ENCODE data around the gene FAM227A. TPM values are rescaled to one million over a fixed set of nuclear protein-coding genes. Genes with fewer than 3 reads are reported as not detected.
A peak's percentile ranks its signal among the peaks of the same experiment; 100 is the strongest.

The FAM227A gene
- total RNA-seq, 2 donors from 2014 or later, result 1.0 to 2.2 TPM

GRCh38 chr22:38689651-38690050 is 33.5 kb upstream of the FAM227A start:
- intact Hi-C loops (cut with DNase I), result no loop called here
- DNase-seq (ENCODE audit: low spot score), result no peak
- Histone ChIP-seq H3K36me3 (peaks cover 0 to 7% of the 10 kb centered on the region in 2 donors), H3K4me3 (no peak overlapping the region), H3K9me3 (no peaks in the 10 kb centered on the region), H3K27me3 (replicated peaks; ENCODE audit: insufficient read depth) (no peaks in the 10 kb centered on the region), H3K4me1 (replicated peaks) (no peaks in the 10 kb centered on the region), H3K27ac (no peak overlapping the region)
- WGBS, result 45% methylated on average over 1 of the region's 1 CpG
- no peak for TF ChIP-seq POLR2A (IDR thresholded peaks at IDR 0.05)
- TF ChIP-seq CTCF (IDR thresholded peaks at IDR 0.05), result no peak
- no peak for TF ChIP-seq POLR2AphosphoS5 (IDR thresholded peaks at IDR 0.05)

GRCh38 chr22:38685761-38686160 is 29.6 kb upstream of the FAM227A start:
- WGBS, result 88% methylated on average over 1 of the region's 1 CpG
- Histone ChIP-seq H3K27ac (no peak overlapping the region), H3K4me1 (replicated peaks) (peaks cover 5% of the 10 kb centered on the region), H3K9me3 (no peaks in the 10 kb centered on the region), H3K36me3 (peaks cover 0 to 7% of the 10 kb centered on the region in 2 donors), H3K27me3 (replicated peaks; ENCODE audit: insufficient read depth) (no peaks in the 10 kb centered on the region), H3K4me3 (no peak overlapping the region)
- DNase-seq (ENCODE audit: low spot score), result no peak
- TF ChIP-seq POLR2AphosphoS5 (IDR thresholded peaks at IDR 0.05) (no peak), CTCF (IDR thresholded peaks at IDR 0.05) (no peak), POLR2A (IDR thresholded peaks at IDR 0.05) (no peak)
- intact Hi-C loops (cut with DNase I), result no loop called here

GRCh38 chr22:38684895-38685294 is 28.7 kb upstream of the FAM227A start:
- Histone ChIP-seq H3K27ac (no peak overlapping the region), H3K36me3 (peaks cover 0 to 7% of the 10 kb centered on the region in 2 donors), H3K9me3 (no peaks in the 10 kb centered on the region), H3K4me3 (no peak overlapping the region), H3K4me1 (replicated peaks) (peaks cover 5% of the 10 kb centered on the region), H3K27me3 (replicated peaks; ENCODE audit: insufficient read depth) (no peaks in the 10 kb centered on the region)
- DNase-seq (ENCODE audit: low spot score), result no peak
- intact Hi-C loops (cut with DNase I), result loop anchor here (5.0 kb wide), 1 partner anchor 47 kb away; no protein-coding TSS in a partner anchor
- TF ChIP-seq CTCF (IDR thresholded peaks at IDR 0.05) (no peak), POLR2AphosphoS5 (IDR thresholded peaks at IDR 0.05) (no peak), POLR2A (IDR thresholded peaks at IDR 0.05) (no peak)
- WGBS, result 90% methylated on average over 9 of the region's 9 CpGs

- H3K9me3 ChIP-seq, result no peaks in the 10 kb centered on the region
- no peaks in the 10 kb centered on the region for H3K27me3 ChIP-seq (replicated peaks; ENCODE audit: insufficient read depth)
- H3K4me1 ChIP-seq (replicated peaks), result peaks cover 5% of the 10 kb centered on the region
- TF ChIP-seq POLR2AphosphoS5 (IDR thresholded peaks at IDR 0.05) (peak; percentile 99), CTCF (IDR thresholded peaks at IDR 0.05) (peak; percentile 26 to 82 (median 78)), POLR2A (IDR thresholded peaks at IDR 0.05) (peak; percentile 54)
- DNase-seq (ENCODE audit: low spot score), result peak; percentile 89
- WGBS, result under 1% methylated on average over 60 of the region's 60 CpGs
- peak within 1 kb of the TSS; percentile 67 to 70 for H3K4me3 ChIP-seq
- H3K36me3 ChIP-seq, result no peaks in the 10 kb centered on the region
- peak within 1 kb of the TSS; percentile 56 to 60 for H3K27ac ChIP-seq
- intact Hi-C loops (cut with DNase I), result loop anchor here (5.0 kb wide), 1 partner anchor 51 kb away; no protein-coding TSS in a partner anchor
Measured at GRCh38 chr22:38681582-38682335, 25.6 kb upstream of the FAM227A start, which contains the start of gene TOMM22. Gene TOMM22, plus strand, starts transcription at chr22:38681957. Its CDS starts 22 bp downstream, at chr22:38681979.

GRCh38 chr22:38675833-38676232 is 19.6 kb upstream of the FAM227A start:
- H3K36me3 ChIP-seq, result peaks cover 0 to 11% of the 10 kb centered on the region in 2 donors
- no peaks in the 10 kb centered on the region for H3K27me3 ChIP-seq (replicated peaks; ENCODE audit: insufficient read depth)
- no peak for TF ChIP-seq CTCF (IDR thresholded peaks at IDR 0.05)
- TF ChIP-seq POLR2A (IDR thresholded peaks at IDR 0.05), result no peak
- TF ChIP-seq POLR2AphosphoS5 (IDR thresholded peaks at IDR 0.05), result no peak
- no peak overlapping the region for H3K27ac ChIP-seq
- 98% methylated on average over 3 of the region's 3 CpGs for WGBS
- no peaks in the 10 kb centered on the region for H3K4me1 ChIP-seq (replicated peaks)
- intact Hi-C loops (cut with DNase I), result no loop called here
- no peak overlapping the region for H3K4me3 ChIP-seq
- DNase-seq (ENCODE audit: low spot score), result no peak
- no peaks in the 10 kb centered on the region for H3K9me3 ChIP-seq

All from prostate gland (tissue), 2 donors.